NCI-H187 (cell line): ENCODE results near the gene GPRC6A.

Experiments
- DNase-seq, 2 experiments: peaks; one replicate each; lab custom pipeline; 2025; lab: John Stamatoyannopoulos, UW

Gene GPRC6A

DNA sequence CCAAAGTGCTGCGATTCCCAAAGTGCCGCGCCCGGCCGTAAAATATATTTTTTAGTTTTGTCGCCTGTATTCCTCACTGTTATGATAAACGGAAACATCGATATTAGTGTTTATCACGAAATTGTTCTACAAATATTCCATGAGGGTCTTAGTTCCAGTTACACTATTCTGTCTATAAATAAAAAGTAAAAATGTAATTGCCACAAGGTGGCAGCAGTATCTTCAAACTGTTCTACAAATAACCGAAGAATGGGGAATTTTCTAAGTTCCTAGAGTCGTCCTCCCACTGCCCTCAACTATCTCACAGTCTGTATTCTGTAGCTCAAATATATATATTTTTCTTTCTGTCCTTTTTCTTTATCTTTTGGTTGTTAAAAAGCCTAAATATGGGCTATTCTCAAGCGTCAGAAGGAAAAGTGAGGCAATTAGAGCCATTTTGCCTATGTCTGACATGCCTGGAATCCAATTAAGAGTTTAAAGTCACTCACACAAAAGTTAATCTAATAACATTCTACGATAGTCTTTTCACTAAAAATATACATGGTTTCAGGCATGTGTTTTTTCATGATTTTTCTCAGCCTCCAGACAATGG lies 49.2 kb downstream of the GPRC6A start:
- DNase-seq: no peak

DNA sequence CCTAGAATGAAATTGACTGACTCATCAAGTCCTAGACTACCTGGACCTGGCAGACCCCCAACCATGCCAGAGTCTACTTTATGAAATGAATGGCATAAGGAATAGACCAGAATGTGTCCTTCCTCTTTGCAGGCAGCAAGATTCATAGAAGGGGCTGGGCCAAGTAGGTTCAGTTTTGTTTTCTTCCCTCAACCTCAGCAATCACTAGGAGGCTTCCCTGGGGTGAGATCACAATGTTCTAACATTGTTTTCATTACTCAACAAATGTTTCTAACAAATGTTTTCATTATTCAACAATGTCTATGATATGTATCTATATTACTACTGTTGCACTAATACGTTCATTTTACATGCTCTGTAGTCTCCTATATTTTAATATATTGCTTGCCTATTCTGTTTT lies 55.0 kb downstream of the GPRC6A start:
- no peak for DNase-seq

DNA sequence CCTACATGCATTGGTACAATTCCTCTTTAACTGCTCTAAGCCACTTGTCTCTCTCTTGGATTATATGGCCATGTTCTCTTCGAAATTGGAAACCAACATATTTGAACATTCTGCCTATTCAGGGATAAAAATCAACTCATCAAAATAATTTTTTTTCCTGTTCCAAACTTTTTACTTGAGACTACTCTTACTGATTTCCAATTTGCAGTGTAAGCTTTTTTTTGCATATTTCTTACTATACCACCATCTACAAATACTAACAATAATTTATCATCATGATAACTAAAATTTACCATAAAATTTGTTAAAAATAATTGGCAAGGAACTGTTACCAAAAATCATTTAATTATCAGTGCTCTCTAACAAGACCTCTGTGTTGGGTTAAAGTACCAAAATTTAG lies 56.4 kb downstream of the GPRC6A start:
- DNase-seq: no peak

DNA sequence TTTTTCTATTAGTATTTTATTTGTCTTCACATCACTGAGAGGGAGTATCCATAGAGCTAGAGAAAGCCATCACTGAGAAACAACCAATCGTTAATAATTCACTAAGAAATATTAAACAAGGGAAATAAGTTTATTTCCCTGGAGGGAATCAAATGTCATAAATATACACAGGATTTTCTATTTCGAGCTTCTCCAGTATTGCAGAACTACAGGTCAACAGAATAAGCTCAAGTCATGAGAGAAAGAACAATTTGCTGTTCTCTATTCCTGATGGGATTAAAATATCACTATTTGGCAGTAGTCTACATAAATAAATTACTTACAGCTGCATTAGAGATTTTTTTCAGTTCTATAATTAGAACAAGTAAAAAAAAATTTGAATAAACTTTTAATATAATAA lies 61.2 kb downstream of the GPRC6A start:
- DNase-seq: no peak

DNA sequence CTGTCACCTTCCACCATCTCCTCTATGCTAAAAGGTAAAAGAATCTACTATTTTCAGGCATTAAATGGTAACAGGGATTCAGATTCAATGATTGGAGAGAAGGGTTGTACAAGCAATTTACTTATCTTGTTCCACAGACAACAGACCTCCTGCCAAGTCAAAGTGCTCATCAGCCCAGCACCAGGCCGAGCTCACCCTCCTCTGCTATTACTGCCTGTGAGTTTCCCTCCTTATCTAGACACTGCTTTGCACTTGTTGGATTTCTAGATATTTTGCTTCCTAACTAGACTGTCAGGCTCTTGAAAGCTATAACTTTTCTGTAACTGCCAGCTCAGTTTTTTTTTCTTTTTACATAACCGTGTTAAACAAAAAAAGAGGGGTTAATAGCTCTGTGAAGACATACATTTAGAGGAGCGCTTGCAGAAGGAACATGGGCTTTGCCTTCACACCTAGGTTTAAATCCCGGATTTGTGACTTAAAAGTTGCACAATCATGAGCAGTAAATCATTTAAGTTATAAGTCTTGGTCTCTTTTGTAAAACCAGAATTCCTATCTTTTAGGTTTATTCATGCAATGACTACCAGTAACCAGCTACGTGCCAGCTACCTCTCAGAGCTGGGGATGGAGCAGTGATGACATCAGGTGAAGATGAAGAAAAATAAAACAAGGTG lies 62.2 kb downstream of the GPRC6A start:
- no peak for DNase-seq

DNA sequence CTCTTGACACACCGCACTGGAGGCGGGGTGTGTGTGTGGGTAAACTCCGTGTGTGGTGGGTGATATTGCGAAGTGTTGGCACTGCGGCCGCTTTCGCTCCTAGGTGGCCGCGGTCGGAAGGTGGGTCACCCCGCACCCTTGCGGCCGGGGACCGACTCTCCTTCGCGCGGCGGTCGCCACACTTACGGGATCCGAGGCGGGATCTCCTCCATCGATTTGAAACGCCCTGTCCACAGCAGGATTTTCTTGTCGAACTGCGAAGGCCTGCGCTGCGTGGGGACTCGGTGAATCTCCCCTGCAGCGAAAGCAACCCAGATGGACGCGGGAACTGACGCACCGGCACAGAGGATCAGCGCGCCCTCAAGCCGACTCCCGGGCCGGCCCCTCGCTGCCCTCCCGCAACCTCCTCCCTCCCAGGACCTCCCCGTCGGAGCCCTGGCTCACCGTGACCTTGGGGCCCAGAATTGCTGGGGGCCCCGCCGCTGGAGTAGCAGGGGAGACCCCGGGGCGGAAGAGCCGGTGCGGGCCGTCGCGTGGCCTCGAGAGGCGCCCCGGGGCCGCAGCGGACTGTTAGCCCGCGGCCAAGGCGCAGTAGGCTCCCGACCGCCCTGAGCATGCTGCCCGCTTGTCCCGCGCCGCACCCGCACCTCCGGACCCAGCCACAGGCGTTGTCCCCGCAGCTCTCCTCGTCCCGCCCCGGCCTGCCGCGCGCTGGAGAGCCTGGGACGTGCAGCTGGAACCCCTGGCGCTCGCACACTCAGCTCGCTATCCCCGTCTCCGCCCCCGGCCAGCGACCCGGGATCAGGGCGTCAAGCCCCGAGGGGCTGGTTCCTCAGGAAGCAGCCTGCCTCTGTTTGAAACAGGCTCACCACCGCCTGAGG lies 63.7 kb downstream of the GPRC6A start, which contains the start of gene FAM162B:
TSS of gene FAM162B (minus strand) at position 759 of the 881 bp plus-strand sequence. CDS start at position 616, 143 bp downstream.
- no peak for DNase-seq

DNA sequence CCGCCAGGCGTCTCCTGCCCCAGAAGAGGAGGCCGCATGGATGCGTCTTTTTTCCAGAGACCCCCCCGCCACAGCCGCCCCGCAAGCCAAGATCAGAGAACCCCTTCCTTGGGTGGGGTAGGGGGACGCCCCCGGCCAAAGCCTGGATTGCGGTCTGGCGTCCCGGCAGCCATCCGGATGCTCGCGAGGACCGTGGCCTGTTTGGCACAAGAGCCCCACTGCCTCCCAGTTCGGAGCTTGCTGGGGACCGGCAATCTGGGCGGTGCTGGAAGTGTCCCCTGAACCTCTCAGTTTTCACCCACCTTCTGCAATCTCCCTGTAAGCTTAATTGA lies 64.3 kb downstream of the GPRC6A start:
- no peak for DNase-seq

DNA sequence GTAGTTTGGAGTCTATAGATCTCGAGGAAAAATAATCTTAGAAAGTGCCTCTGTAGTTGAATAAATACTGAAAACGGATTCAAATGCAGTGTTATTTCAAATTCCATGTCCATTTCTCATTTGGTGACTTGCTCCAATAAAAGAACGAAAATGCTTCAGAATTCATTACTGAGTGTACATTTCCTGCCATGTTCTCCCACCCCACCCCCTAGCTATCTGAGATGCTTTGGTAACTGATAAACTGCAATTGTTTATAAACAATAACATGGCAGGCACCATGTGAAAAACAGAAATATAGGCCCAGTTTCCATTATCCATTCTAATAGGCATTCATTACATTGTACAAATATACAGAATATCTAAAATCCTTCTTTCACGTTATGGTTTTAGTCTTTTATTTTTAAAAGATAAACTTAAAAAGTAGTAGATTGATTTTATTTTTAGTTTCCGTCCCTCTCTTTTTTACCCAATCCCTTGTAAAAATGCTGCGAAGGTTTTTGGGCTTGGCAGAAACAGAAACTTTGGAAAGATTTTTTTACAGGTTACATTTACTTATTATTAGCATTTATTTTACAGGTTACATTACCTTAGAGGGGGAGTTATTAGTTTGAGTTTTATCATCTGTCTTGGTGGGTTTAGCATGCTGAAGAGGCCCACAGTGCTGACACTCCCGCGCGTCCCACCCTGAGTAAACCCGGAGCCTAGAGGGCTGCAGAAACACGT lies 64.8 kb downstream of the GPRC6A start:
- no peak for DNase-seq

DNA sequence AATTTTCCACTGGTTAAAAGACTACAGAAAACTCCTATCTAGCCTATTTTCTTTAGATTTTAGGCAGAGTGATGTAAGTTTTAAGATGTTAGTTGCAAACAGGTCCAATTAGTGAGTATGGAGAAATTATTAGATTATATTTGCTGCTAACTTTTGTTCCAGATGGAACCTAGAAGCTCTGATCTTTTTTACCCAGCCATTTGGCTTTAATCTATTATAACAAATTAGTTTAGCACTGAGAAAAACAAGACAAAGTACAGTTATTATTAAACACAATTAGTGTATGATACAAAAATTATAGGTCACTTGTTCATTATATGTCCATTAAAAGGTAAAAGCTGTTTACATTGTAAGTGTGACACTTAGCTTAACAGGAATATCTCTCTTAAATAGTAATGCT lies 65.8 kb downstream of the GPRC6A start:
- DNase-seq: no peak

DNA sequence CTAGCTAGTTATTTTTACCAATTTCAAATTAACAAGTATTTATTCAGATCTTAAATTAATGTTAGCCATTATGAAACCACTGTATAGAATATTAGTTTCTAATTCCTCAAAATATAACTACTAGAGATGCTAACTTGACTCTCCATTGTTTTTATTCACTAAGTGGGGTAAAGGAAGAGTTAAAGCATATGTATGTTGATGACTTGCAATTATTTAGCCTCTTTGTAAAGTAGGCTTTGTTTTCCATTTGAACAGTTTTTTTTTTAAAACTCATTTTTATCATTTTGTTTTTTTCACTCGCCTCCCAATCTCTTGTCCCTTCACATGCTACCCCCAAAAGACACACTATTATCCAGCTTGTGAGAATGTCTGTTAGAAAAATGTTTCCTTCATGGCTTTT lies 66.6 kb downstream of the GPRC6A start:
- no peak for DNase-seq

DNA sequence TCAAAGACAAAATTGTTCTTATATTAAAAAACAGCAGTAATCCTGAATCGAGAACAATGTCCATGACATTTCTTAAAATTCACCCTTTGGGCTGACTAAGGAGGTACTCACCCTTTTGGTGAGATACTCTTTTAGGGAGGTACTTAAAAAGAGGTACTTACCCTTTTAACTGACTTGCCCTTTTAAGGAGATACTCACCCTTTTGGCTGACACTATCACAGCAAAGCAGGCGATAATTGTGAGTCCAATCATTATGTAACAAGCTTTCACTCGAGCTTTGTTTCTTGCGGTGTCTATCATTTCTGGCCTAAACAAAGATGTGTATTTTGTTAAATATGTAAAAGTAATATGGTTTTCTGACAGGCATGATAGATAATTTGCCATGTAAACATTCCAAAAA lies 67.1 kb downstream of the GPRC6A start:
- DNase-seq: no peak

DNA sequence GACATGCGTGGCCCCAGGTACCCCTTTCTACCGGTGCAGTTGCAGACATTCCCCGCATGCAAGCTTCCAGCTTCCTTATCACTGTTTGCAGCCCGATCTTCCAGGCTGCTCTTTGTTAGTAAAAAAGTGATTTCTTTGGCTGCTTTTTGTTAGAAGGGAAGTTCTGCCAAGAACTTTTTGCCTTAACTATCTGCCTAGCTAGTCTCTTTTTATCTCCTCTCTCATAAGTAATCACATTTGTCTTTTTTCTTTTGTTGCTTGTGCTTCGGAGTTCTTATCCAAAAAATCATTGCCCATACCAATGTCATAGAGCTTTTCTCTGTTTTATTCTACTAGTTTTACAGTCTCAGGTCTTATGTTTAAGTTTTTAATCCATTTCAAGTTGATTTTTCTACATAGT lies 83.7 kb downstream of the GPRC6A start:
- DNase-seq: no peak
